Chondrocyte (in vitro differentiated cells): ENCODE results near the gene SPTBN2. TPM values are rescaled to one million over a fixed set of nuclear protein-coding genes. Genes with fewer than 3 reads are reported as not detected.

Experiments used
- DNase-seq: peaks from one replicate; pipeline ENCODE4 v3.0.0; 2021; ENCODE audit warnings: mixed read lengths, low spot score
- H3K27ac Mint-ChIP-seq: one replicate; pipeline ENCODE4 v1.8.0; 2021; ENCODE audit warnings: mild to moderate bottlenecking, moderate library complexity, mixed read lengths; ENCODE audit not compliant: unreplicated experiment
- H3K27me3 Mint-ChIP-seq: 2 replicates; pipeline ENCODE4 v1.8.0; 2021; ENCODE audit warnings: low read depth, mixed read lengths
- H3K36me3 Mint-ChIP-seq: 2 replicates; pipeline ENCODE4 v1.8.0; 2021; ENCODE audit warnings: low read depth, mixed read lengths
- H3K4me1 Mint-ChIP-seq: 2 replicates; pipeline ENCODE4 v1.8.0; 2021; ENCODE audit warnings: low read depth, mild to moderate bottlenecking, mixed read lengths
- H3K4me3 Mint-ChIP-seq: one replicate; pipeline ENCODE4 v1.8.0; 2021; ENCODE audit warnings: mild to moderate bottlenecking, moderate library complexity, mixed read lengths; ENCODE audit not compliant: unreplicated experiment
- H3K9me3 Mint-ChIP-seq: 2 replicates; pipeline ENCODE4 v1.8.0; 2021; ENCODE audit warnings: low read depth, mixed read lengths
- CTCF ChIP-seq: fragments of 200-600 bp; sonication (generic); IDR thresholded peaks from 2 replicates; pipeline ENCODE4 v1.5.0; 2021; ENCODE audit warnings: antibody characterized with exemption, mild to moderate bottlenecking, moderate library complexity
- total RNA-seq: library from RNA; stranded (reverse); gene quantifications from 3 replicates; pipeline ENCODE4 v1.2.1, GENCODE V29; 2021

Gene SPTBN2
- total RNA-seq, 1 donor from 2014 or later: 15.7 TPM

GRCh38 chr11:66665369-66665768 is 63.6 kb downstream of the SPTBN2 start:
- peaks cover 24% of the 10 kb centered on the region for H3K36me3 Mint-ChIP-seq
- no peak overlapping the region for H3K4me3 Mint-ChIP-seq
- H3K9me3 Mint-ChIP-seq: no peaks in the 10 kb centered on the region
- DNase-seq: no peak
- no peak for TF ChIP-seq CTCF
- peaks cover 9% of the 10 kb centered on the region for H3K4me1 Mint-ChIP-seq
- no peaks in the 10 kb centered on the region for H3K27me3 Mint-ChIP-seq
- H3K27ac Mint-ChIP-seq: no peak overlapping the region

- Mint-ChIP-seq H3K36me3 (peaks cover 24% of the 10 kb centered on the region), H3K4me1 (peaks cover 4% of the 10 kb centered on the region), H3K27me3 (no peaks in the 10 kb centered on the region), H3K4me3 (no peak overlapping the region), H3K27ac (no peak overlapping the region), H3K9me3 (no peaks in the 10 kb centered on the region)
- DNase-seq: no peak
- TF ChIP-seq CTCF: no peak
Observed at GRCh38 chr11:66663741-66664296, 65.2 kb downstream of the SPTBN2 start.

DNA sequence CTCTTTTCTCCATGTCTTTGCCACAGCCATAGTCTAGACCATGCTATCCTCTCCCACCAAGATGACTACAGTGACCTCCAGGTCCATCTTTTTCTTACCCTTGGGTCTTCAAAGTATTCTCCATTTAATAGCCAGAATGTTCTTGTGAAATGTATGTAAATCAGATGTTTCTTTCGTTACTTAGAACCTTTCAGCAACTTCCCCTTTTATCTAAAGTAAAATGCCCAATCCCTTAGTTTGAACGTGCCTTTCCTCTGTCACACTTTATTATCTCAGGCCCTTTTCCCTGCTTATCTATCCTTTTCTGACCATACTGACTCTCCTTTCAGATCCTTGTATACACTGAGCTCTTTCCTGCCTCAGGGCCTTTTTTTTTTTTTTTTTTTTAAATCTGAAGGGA is 69.3 kb downstream of the SPTBN2 start:
- peak overlapping the region; percentile 55 for H3K27ac Mint-ChIP-seq
- H3K36me3 Mint-ChIP-seq: peaks cover 11% of the 10 kb centered on the region
- no peak for TF ChIP-seq CTCF
- no peak for DNase-seq
- no peak overlapping the region for H3K4me3 Mint-ChIP-seq
- peaks cover 4% of the 10 kb centered on the region for H3K4me1 Mint-ChIP-seq
- H3K27me3 Mint-ChIP-seq: no peaks in the 10 kb centered on the region
- H3K9me3 Mint-ChIP-seq: no peaks in the 10 kb centered on the region

DNA sequence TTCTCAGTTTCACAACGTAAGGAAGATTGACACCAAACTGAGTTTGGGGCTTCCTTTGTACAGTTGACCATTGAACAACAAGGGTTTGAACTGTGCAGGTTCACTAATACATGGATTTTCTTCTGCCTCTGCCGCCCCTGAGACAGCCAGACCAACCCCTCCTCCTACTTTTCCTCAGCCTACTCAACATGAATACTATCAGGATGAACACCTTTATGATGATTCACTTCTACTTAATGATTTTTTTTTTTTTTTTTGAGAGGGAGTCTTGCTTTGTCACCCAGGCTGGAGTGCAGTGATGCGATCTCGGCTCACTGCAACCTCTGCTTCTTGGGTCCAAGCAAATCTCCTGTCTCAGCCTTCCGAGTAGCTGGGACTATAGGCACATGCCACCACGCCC is 75.9 kb downstream of the SPTBN2 start:
- H3K4me1 Mint-ChIP-seq: no peaks in the 10 kb centered on the region
- no peak overlapping the region for H3K27ac Mint-ChIP-seq
- no peak for TF ChIP-seq CTCF
- H3K27me3 Mint-ChIP-seq: no peaks in the 10 kb centered on the region
- no peak overlapping the region for H3K4me3 Mint-ChIP-seq
- peaks cover 10% of the 10 kb centered on the region for H3K36me3 Mint-ChIP-seq
- no peak for DNase-seq
- H3K9me3 Mint-ChIP-seq: no peaks in the 10 kb centered on the region

- Mint-ChIP-seq H3K4me3 (no peak overlapping the region), H3K36me3 (peaks cover 11% of the 10 kb centered on the region), H3K27me3 (no peaks in the 10 kb centered on the region), H3K9me3 (no peaks in the 10 kb centered on the region), H3K27ac (peak overlapping the region; percentile 53), H3K4me1 (peaks cover under 1% of the 10 kb centered on the region)
- TF ChIP-seq CTCF: no peak
- no peak for DNase-seq
Observed at GRCh38 chr11:66652651-66653050, 76.4 kb downstream of the SPTBN2 start.
